ENCODE data around the gene MPZ. TPM values are rescaled to one million over a fixed set of nuclear protein-coding genes. Genes with fewer than 3 reads are reported as not detected.

The MPZ gene
- total and polyA plus RNA-seq, 9 of the 15 experiments (the other 6 are each of a cell fraction or from before 2014, with no cell fraction given) = 0.22 to 16.6 (median 10.9) TPM

DNA sequence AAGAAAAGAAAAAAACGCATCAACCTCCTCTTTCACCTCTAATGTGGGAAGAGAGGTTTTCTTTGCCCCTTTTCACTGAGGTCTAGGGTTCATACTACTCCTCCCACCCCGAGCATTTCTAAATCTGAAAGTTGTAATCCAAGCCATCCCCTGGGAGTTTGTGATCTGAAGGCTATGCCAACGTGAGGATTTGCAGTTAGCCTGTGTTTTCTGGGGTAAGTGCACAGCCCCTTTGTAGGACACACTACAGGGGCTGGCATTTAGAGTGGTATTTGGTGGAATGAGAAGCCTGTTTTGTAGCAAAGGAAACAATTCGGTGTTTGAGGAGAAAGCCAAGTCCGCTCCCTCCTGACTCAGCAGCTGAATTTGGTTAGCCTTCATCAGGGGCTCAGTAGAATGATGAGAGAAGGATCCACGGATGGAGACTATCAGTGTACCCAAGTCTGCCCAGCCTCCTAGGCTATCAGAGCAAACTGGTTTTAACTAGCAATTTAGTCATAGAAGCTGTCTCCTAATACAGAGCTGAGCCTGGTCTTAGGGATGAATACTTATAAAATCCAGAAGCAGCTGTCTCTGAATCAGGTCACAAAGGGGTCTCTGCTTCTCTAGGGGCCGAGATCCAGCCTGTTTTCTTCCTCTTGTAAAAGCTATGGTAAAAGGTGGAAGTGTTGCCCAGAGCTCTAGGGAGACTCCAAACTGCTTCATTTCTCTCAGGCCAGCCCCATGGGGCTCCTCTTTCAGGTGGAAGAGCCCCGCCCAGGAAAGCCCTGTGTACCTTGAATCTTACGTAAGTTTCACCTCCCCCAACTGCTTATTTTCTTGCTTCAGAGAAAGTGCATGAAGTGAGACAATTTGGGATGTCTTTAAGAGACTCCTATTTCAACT, 49.1 kb downstream of the MPZ start:
- no TSS peak for BruUV-seq (replicated peaks)
- no peak for ATAC-seq
- no peak for DNase-seq (ENCODE audit: extremely low read depth in 1 of 4, low spot score in 3 of 4)
- Histone ChIP-seq H3K9me3 (replicated peaks; ENCODE audit: control insufficient read depth, insufficient read depth, low read depth, low read length) (peaks cover 2% of the 10 kb centered on the region; the same call in 1 of the 2 replicates), H3K27me3 (ENCODE audit: control insufficient read depth in 2 of 2, insufficient read depth in 2 of 2, low read length in 2 of 2) (peaks cover 33 to 39% of the 10 kb centered on the region in 2 experiments; a peak in 4 of 5 replicates), H3K4me1 (replicated peaks in 1 of 2; ENCODE audit: control insufficient read depth in 2 of 2, insufficient read depth in 2 of 2, low read length in 2 of 2) (peaks cover 0 to 7% of the 10 kb centered on the region in 2 experiments; a peak in 3 of 5 replicates), H3K79me2 (ENCODE audit: control insufficient read depth, insufficient read depth, low read length) (no peaks in the 10 kb centered on the region), H3K36me3 (ENCODE audit: control insufficient read depth, insufficient read depth, low read length) (no peaks in the 10 kb centered on the region), H3K9me1 (ENCODE audit: control insufficient read depth, insufficient read depth, low read length) (no peaks in the 10 kb centered on the region), H3K9ac (ENCODE audit: insufficient read depth in 1 of 2, low read depth in 2 of 2, low read length in 2 of 2) (no peak overlapping the region), H3K4me2 (ENCODE audit: insufficient read depth, low read length) (no peak overlapping the region), H3K27ac (ENCODE audit: extremely low read depth, low read depth, low read length) (no peak overlapping the region), H2AFZ (ENCODE audit: low read depth, low read length) (no peak overlapping the region), H4K20me1 (replicated peaks; ENCODE audit: control insufficient read depth, insufficient read depth, low read length) (no peaks in the 10 kb centered on the region), H3K4me3 (no peak overlapping the region)
- POLR2A ChIA-PET = interaction anchor here (0.6 to 2.1 kb wide), 6 partner anchors 10 to 32 kb away, joined by 3 to 6 read pairs (median 4); no protein-coding TSS in a partner anchor
- CTCF ChIA-PET (ENCODE audit: low intra/inter-chr PET ratio) = no interaction called here
- TF ChIP-seq, protein P1, sequence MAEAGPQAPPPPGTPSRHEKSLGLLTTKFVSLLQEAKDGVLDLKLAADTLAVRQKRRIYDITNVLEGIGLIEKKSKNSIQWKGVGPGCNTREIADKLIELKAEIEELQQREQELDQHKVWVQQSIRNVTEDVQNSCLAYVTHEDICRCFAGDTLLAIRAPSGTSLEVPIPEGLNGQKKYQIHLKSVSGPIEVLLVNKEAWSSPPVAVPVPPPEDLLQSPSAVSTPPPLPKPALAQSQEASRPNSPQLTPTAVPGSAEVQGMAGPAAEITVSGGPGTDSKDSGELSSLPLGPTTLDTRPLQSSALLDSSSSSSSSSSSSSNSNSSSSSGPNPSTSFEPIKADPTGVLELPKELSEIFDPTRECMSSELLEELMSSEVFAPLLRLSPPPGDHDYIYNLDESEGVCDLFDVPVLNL (CRISPR knock-in tag; IDR thresholded peaks at IDR 0.05; ENCODE audit: low read depth) = no peak
- TF ChIP-seq, protein P2, sequence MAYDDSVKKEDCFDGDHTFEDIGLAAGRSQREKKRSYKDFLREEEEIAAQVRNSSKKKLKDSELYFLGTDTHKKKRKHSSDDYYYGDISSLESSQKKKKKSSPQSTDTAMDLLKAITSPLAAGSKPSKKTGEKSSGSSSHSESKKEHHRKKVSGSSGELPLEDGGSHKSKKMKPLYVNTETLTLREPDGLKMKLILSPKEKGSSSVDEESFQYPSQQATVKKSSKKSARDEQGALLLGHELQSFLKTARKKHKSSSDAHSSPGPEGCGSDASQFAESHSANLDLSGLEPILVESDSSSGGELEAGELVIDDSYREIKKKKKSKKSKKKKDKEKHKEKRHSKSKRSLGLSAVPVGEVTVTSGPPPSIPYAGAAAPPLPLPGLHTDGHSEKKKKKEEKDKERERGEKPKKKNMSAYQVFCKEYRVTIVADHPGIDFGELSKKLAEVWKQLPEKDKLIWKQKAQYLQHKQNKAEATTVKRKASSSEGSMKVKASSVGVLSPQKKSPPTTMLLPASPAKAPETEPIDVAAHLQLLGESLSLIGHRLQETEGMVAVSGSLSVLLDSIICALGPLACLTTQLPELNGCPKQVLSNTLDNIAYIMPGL (CRISPR knock-in tag; IDR thresholded peaks at IDR 0.05) = no peak
- TF ChIP-seq CBX8 (IDR thresholded peaks at IDR 0.05; ENCODE audit: borderline replicate concordance, extremely low read depth, low read depth, low read length, poor library complexity, severe bottlenecking) = no peak
- in situ Hi-C loops (cut with MboI) = no loop called here
- no peak for FAIRE-seq
- WGBS (ENCODE audit: insufficient coverage, low coverage, missing lambda C conversion rate) = 0% methylated on average over 9 of the region's 9 CpGs
- intact Hi-C loops (cut with micrococcal nuclease) = no loop called here
